Measurements from ENCODE around the gene BLMH. TPM values are rescaled to one million over a fixed set of nuclear protein-coding genes. Genes with fewer than 3 reads are reported as not detected.

The BLMH gene
- total RNA-seq, 1 donor from 2014 or later: 36.2 TPM

GRCh38 chr17:30332057-30332542 is 40.4 kb upstream of the BLMH start:
- H3K9ac ChIP-seq (ENCODE audit: low read length): no peak overlapping the region
- no peaks in the 10 kb centered on the region for H3K79me2 ChIP-seq (ENCODE audit: insufficient read depth, low read length)
- H3K9me3 ChIP-seq (ENCODE audit: insufficient read depth, low read depth, low read length): no peaks in the 10 kb centered on the region
- Mint-ChIP-seq H3K27ac (ENCODE audit: unreplicated experiment) (no peak overlapping the region), H3K4me3 (ENCODE audit: unreplicated experiment) (no peak overlapping the region), H3K4me1 (ENCODE audit: low read depth, unreplicated experiment) (peaks cover 3% of the 10 kb centered on the region), H3K36me3 (ENCODE audit: low read depth, unreplicated experiment) (no peaks in the 10 kb centered on the region), H3K9me3 (ENCODE audit: unreplicated experiment) (no peaks in the 10 kb centered on the region), H3K27me3 (ENCODE audit: low read depth, unreplicated experiment) (peaks cover 3% of the 10 kb centered on the region)
- FAIRE-seq (no peak), DNase-seq (ENCODE audit: low read depth) (peak; percentile 79)
- no peak overlapping the region for H2AFZ ChIP-seq (ENCODE audit: low read depth, low read length)
- peaks cover 2% of the 10 kb centered on the region for H3K27me3 ChIP-seq (ENCODE audit: insufficient read depth, low read length)
- TF ChIP-seq EZH2 (IDR thresholded peaks at IDR 0.05; ENCODE audit: insufficient read depth, low read length) (no peak), CTCF (IDR thresholded peaks at IDR 0.05; ENCODE audit: insufficient read depth, low read depth, low read length) (no peak)
- peaks cover 5% of the 10 kb centered on the region for H3K4me1 ChIP-seq (ENCODE audit: insufficient read depth, low read length)
- H3K36me3 ChIP-seq (ENCODE audit: insufficient read depth, low read length): no peaks in the 10 kb centered on the region
- no peak overlapping the region for H3K27ac ChIP-seq (ENCODE audit: low read depth, low read length)
- no peaks in the 10 kb centered on the region for H4K20me1 ChIP-seq (ENCODE audit: insufficient read depth, low read length)
- H3K4me3 ChIP-seq (ENCODE audit: insufficient read depth, low read depth, low read length): no peak overlapping the region
- peak overlapping the region; percentile 62 for H3K4me2 ChIP-seq (ENCODE audit: low read length)

- Mint-ChIP-seq H3K9me3 (ENCODE audit: unreplicated experiment) (no peaks in the 10 kb centered on the region), H3K27me3 (ENCODE audit: low read depth, unreplicated experiment) (peaks cover 6% of the 10 kb centered on the region), H3K4me1 (ENCODE audit: low read depth, unreplicated experiment) (peaks cover 12% of the 10 kb centered on the region), H3K36me3 (ENCODE audit: low read depth, unreplicated experiment) (no peaks in the 10 kb centered on the region), H3K27ac (ENCODE audit: unreplicated experiment) (no peak overlapping the region), H3K4me3 (ENCODE audit: unreplicated experiment) (no peak overlapping the region)
- Histone ChIP-seq H3K4me2 (ENCODE audit: low read length) (no peak overlapping the region), H3K9me3 (ENCODE audit: insufficient read depth, low read depth, low read length) (no peaks in the 10 kb centered on the region), H2AFZ (ENCODE audit: low read depth, low read length) (no peak overlapping the region), H3K27me3 (ENCODE audit: insufficient read depth, low read length) (peaks cover 2% of the 10 kb centered on the region), H3K36me3 (ENCODE audit: insufficient read depth, low read length) (no peaks in the 10 kb centered on the region), H3K9ac (ENCODE audit: low read length) (no peak overlapping the region), H3K27ac (ENCODE audit: low read depth, low read length) (no peak overlapping the region), H3K4me1 (ENCODE audit: insufficient read depth, low read length) (peaks cover under 1% of the 10 kb centered on the region), H3K4me3 (ENCODE audit: insufficient read depth, low read depth, low read length) (no peak overlapping the region), H4K20me1 (ENCODE audit: insufficient read depth, low read length) (no peaks in the 10 kb centered on the region), H3K79me2 (ENCODE audit: insufficient read depth, low read length) (no peaks in the 10 kb centered on the region)
- DNase-seq (ENCODE audit: low read depth) (no peak), FAIRE-seq (no peak)
- TF ChIP-seq CTCF (IDR thresholded peaks at IDR 0.05; ENCODE audit: insufficient read depth, low read depth, low read length) (no peak), EZH2 (IDR thresholded peaks at IDR 0.05; ENCODE audit: insufficient read depth, low read length) (no peak)
Observed at GRCh38 chr17:30326809-30327208, 35.1 kb upstream of the BLMH start.

- no peaks in the 10 kb centered on the region for H3K9me3 Mint-ChIP-seq (ENCODE audit: unreplicated experiment)
- no peaks in the 10 kb centered on the region for H3K36me3 ChIP-seq (ENCODE audit: insufficient read depth, low read length)
- no peak overlapping the region for H3K27ac ChIP-seq (ENCODE audit: low read depth, low read length)
- no peak overlapping the region for H3K4me2 ChIP-seq (ENCODE audit: low read length)
- no peak overlapping the region for H3K27ac Mint-ChIP-seq (ENCODE audit: unreplicated experiment)
- no peaks in the 10 kb centered on the region for H3K79me2 ChIP-seq (ENCODE audit: insufficient read depth, low read length)
- no peak overlapping the region for H3K4me3 Mint-ChIP-seq (ENCODE audit: unreplicated experiment)
- DNase-seq (ENCODE audit: low read depth): no peak
- TF ChIP-seq CTCF (IDR thresholded peaks at IDR 0.05; ENCODE audit: insufficient read depth, low read depth, low read length): no peak
- no peak for TF ChIP-seq EZH2 (IDR thresholded peaks at IDR 0.05; ENCODE audit: insufficient read depth, low read length)
- H4K20me1 ChIP-seq (ENCODE audit: insufficient read depth, low read length): no peaks in the 10 kb centered on the region
- peaks cover 11% of the 10 kb centered on the region for H3K4me1 Mint-ChIP-seq (ENCODE audit: low read depth, unreplicated experiment)
- H3K27me3 ChIP-seq (ENCODE audit: insufficient read depth, low read length): peaks cover 2% of the 10 kb centered on the region
- H3K9ac ChIP-seq (ENCODE audit: low read length): no peak overlapping the region
- peaks cover 6% of the 10 kb centered on the region for H3K27me3 Mint-ChIP-seq (ENCODE audit: low read depth, unreplicated experiment)
- no peak overlapping the region for H2AFZ ChIP-seq (ENCODE audit: low read depth, low read length)
- H3K36me3 Mint-ChIP-seq (ENCODE audit: low read depth, unreplicated experiment): no peaks in the 10 kb centered on the region
- FAIRE-seq: no peak
- H3K4me3 ChIP-seq (ENCODE audit: insufficient read depth, low read depth, low read length): no peak overlapping the region
- no peaks in the 10 kb centered on the region for H3K9me3 ChIP-seq (ENCODE audit: insufficient read depth, low read depth, low read length)
- no peaks in the 10 kb centered on the region for H3K4me1 ChIP-seq (ENCODE audit: insufficient read depth, low read length)
Observed at GRCh38 chr17:30324723-30325122, 33.0 kb upstream of the BLMH start.

Measured in astrocyte (in vitro differentiated cells and primary cell).